Uterus (tissue), 2 donors: ENCODE measurements around the gene CTNND2.

Source experiments
- CTCF ChIP-seq, 4 experiments: fragments of 200-600 bp in 2 of 4; fragments of 450-650 bp in 2 of 4; sonication (generic) in 2 of 4; IDR thresholded peaks; one replicate each; pipeline ENCODE4 v1.5.1; 2016 to 2019; ENCODE audit warnings: antibody characterized with exemption in 4 of 4, mild to moderate bottlenecking in 2 of 4, moderate library complexity in 1 of 4
- POLR2A ChIP-seq, 2 donors: fragments of 450-650 bp; IDR thresholded peaks; one replicate each; pipeline ENCODE4 v1.6.1; 2016; ENCODE audit warnings: antibody characterized with exemption in 2 of 2, mild to moderate bottlenecking in 1 of 2, moderate library complexity in 1 of 2

- TF ChIP-seq CTCF (IDR thresholded peaks at IDR 0.05) (no peak), POLR2A (IDR thresholded peaks at IDR 0.05) (no peak)
These were observed 829.0 kb downstream of the CTNND2 start for GRCh38 chr5:11075035-11075805.
